ENCODE measurements around the gene ARHGAP25.

DNA sequence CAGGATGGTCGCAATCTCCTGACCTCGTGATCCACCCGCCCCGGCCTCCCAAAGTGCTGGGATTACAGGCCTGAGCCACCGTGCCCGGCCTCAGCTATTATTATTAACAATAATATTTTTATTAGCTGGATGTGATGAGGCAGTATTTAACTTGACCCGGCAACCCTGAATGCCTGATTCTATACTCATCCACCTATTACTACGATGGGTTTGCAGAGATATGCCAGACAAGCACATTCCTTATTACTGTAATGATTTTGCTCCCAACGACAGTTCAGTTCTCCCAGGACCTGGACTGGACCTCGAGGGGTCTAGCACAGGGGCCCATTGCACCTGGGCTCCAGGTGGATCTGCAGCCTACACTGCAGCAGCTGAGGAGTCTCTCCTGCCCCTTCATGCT is 104.0 kb downstream of the ARHGAP25 start:
- TF ChIP-seq POLR2A (IDR thresholded peaks at IDR 0.05) = no peak
- TF ChIP-seq, protein P1, sequence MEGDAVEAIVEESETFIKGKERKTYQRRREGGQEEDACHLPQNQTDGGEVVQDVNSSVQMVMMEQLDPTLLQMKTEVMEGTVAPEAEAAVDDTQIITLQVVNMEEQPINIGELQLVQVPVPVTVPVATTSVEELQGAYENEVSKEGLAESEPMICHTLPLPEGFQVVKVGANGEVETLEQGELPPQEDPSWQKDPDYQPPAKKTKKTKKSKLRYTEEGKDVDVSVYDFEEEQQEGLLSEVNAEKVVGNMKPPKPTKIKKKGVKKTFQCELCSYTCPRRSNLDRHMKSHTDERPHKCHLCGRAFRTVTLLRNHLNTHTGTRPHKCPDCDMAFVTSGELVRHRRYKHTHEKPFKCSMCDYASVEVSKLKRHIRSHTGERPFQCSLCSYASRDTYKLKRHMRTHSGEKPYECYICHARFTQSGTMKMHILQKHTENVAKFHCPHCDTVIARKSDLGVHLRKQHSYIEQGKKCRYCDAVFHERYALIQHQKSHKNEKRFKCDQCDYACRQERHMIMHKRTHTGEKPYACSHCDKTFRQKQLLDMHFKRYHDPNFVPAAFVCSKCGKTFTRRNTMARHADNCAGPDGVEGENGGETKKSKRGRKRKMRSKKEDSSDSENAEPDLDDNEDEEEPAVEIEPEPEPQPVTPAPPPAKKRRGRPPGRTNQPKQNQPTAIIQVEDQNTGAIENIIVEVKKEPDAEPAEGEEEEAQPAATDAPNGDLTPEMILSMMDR (IDR thresholded peaks at IDR 0.05) = no peak
- TF ChIP-seq EP300 (IDR thresholded peaks at IDR 0.05) = no peak

Data from upper lobe of left lung (tissue), 4 donors.